ENCODE measurements around the gene ABCB1. TPM values are rescaled to one million over a fixed set of nuclear protein-coding genes. Genes with fewer than 3 reads are reported as not detected.

Gene ABCB1
- total RNA-seq, 4 donors from 2014 or later, result 0.22 to 0.56 (median 0.30) TPM

DNA sequence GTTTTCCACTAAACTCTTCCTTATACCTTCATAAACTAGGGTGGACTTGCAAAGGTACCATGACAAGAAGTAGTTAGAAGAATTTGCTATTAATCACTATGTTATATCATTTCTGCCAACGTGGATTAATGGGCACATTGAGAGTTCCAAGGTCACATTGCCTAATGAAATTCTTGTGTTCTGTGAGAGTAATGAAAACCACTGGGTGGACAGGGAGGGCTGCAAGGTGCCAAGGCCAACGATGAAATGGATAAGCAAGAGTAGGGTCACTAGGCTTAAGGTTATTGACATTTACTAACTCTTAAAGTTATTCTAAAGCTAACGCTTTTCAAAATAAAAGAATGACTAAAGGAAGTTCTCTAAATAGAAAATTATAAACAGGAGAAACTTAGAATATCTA lies 118.6 kb downstream of the ABCB1 start:
- Histone ChIP-seq H3K4me1 (no peaks in the 10 kb centered on the region), H3K9me3 (no peaks in the 10 kb centered on the region), H3K36me3 (no peaks in the 10 kb centered on the region), H3K27me3 (no peaks in the 10 kb centered on the region), H3K27ac (no peak overlapping the region), H3K4me3 (no peak overlapping the region)
- DNase-seq (no peak), ATAC-seq (no peak)
- in situ Hi-C loops (cut with MboI; ENCODE audit: low sequenced_read_pairs in 4 of 4), result no loop called here
- intact Hi-C loops (cut with DNase I; ENCODE audit: low total_unique reads), result no loop called here
- no peak for TF ChIP-seq POLR2A (IDR thresholded peaks at IDR 0.05)
- TF ChIP-seq, protein P1, sequence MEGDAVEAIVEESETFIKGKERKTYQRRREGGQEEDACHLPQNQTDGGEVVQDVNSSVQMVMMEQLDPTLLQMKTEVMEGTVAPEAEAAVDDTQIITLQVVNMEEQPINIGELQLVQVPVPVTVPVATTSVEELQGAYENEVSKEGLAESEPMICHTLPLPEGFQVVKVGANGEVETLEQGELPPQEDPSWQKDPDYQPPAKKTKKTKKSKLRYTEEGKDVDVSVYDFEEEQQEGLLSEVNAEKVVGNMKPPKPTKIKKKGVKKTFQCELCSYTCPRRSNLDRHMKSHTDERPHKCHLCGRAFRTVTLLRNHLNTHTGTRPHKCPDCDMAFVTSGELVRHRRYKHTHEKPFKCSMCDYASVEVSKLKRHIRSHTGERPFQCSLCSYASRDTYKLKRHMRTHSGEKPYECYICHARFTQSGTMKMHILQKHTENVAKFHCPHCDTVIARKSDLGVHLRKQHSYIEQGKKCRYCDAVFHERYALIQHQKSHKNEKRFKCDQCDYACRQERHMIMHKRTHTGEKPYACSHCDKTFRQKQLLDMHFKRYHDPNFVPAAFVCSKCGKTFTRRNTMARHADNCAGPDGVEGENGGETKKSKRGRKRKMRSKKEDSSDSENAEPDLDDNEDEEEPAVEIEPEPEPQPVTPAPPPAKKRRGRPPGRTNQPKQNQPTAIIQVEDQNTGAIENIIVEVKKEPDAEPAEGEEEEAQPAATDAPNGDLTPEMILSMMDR (IDR thresholded peaks at IDR 0.05 in 4 of 5, conservative IDR thresholded peaks at IDR 0.05 in 1 of 5), result no peak

DNA sequence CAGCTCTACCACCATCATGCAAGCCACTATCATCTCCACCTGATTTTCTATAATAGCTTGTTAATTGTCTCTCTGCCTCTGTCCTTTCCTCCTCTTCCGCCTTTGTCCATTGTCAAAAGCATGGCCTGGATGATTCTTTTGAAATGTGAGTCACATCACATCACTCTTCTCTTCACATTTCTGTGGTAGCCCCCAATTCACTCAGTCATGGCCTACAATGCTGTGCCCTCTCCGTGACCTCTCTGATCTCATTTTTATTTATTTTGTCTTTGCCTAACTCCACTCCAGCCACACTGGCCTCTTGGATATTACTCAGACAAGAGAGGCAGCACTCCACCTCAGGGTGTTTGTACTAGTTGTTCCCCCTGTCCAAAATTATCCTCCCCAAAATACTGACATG lies 120.3 kb downstream of the ABCB1 start:
- intact Hi-C loops (cut with DNase I; ENCODE audit: low total_unique reads), result no loop called here
- no peak overlapping the region for H3K4me3 ChIP-seq
- H3K36me3 ChIP-seq, result no peaks in the 10 kb centered on the region
- no peak for TF ChIP-seq POLR2A (IDR thresholded peaks at IDR 0.05)
- TF ChIP-seq, protein P1 (IDR thresholded peaks at IDR 0.05 in 4 of 5, conservative IDR thresholded peaks at IDR 0.05 in 1 of 5), result no peak
- H3K9me3 ChIP-seq, result no peaks in the 10 kb centered on the region
- ATAC-seq (no peak), DNase-seq (no peak)
- H3K27ac ChIP-seq, result no peak overlapping the region
- H3K4me1 ChIP-seq, result peaks cover 0 to 4% of the 10 kb centered on the region in 2 donors
- in situ Hi-C loops (cut with MboI; ENCODE audit: low sequenced_read_pairs in 4 of 4), result no loop called here
- no peaks in the 10 kb centered on the region for H3K27me3 ChIP-seq

DNA sequence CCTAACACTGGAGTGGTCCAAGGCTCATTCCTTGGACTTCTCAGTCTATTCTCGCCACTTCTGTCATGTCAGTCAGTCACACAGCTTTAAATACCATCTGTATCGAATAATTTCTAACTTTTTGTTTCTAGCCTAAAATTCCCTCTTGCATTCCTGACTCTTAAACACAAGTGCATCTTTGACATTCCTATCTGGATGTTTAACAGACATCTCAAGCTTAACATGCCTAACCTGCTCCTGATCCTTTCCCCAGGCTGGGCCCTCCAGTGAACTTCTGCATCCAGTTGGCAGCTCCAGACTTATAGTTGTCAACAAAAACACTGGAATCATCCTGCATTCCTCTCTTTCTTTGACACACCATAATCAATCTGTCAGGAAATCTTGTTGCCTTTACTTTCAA lies 120.7 kb downstream of the ABCB1 start:
- Histone ChIP-seq H3K27me3 (no peaks in the 10 kb centered on the region), H3K27ac (no peak overlapping the region), H3K4me1 (peaks cover under 1 to 7% of the 10 kb centered on the region in 2 donors), H3K9me3 (no peaks in the 10 kb centered on the region), H3K4me3 (no peak overlapping the region), H3K36me3 (no peaks in the 10 kb centered on the region)
- in situ Hi-C loops (cut with MboI; ENCODE audit: low sequenced_read_pairs in 4 of 4), result no loop called here
- TF ChIP-seq, protein P1 (IDR thresholded peaks at IDR 0.05 in 4 of 5, conservative IDR thresholded peaks at IDR 0.05 in 1 of 5), result no peak
- no peak for TF ChIP-seq POLR2A (IDR thresholded peaks at IDR 0.05)
- intact Hi-C loops (cut with DNase I; ENCODE audit: low total_unique reads), result no loop called here
- no peak for DNase-seq
- ATAC-seq, result no peak

DNA sequence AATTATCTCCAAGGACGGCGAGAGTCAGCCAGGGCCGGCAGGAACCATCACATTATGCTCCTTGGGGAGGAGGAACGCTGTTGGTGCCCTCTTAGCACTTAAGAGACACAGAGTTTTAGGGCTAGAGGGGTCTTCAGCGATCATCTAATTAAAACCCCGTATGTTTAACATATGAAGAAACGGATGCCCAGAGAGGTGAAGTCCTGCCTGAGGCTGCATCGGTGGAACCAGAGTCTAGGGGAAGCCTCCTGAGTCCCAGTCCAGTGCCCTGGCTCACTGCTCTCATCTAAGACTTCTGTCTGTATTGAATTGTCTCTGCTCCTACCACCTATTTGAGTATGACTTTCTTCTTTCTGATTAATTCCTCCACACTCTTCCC lies 124.5 kb downstream of the ABCB1 start:
- in situ Hi-C loops (cut with MboI; ENCODE audit: low sequenced_read_pairs in 4 of 4), result no loop called here
- Histone ChIP-seq H3K9me3 (no peaks in the 10 kb centered on the region), H3K27me3 (no peaks in the 10 kb centered on the region), H3K4me1 (peaks cover 18 to 23% of the 10 kb centered on the region in 2 donors), H3K4me3 (peak overlapping the region; percentile 55 to 63 (median 57)), H3K27ac (peak overlapping the region in 3 of 4 donors; percentile 40 to 91 (median 81)), H3K36me3 (no peaks in the 10 kb centered on the region)
- intact Hi-C loops (cut with DNase I; ENCODE audit: low total_unique reads), result no loop called here
- ATAC-seq, result no peak
- no peak for DNase-seq
- no peak for TF ChIP-seq POLR2A (IDR thresholded peaks at IDR 0.05)
- TF ChIP-seq, protein P1 (IDR thresholded peaks at IDR 0.05 in 4 of 5, conservative IDR thresholded peaks at IDR 0.05 in 1 of 5), result no peak
